CD4-positive, alpha-beta T cell (primary cell): ENCODE measurements around the gene UEVLD. TPM values are rescaled to one million over a fixed set of nuclear protein-coding genes. Genes with fewer than 3 reads are reported as not detected.

ENCODE experiments used
- ATAC-seq: fragments of 200-7000 bp; cut with Tn5 transposase; one replicate; pipeline ENCODE4 v1.10.0; 2022; ENCODE audit warnings: mild to moderate bottlenecking; ENCODE audit not compliant: poor library complexity
- CTCF ChIA-PET: fragments of 350-600 bp; sonication (Branson Sonifier 250); formaldehyde crosslinking; loops from one replicate; lab custom pipeline; 2021; ENCODE audit warnings: antibody characterized with exemption, inconsistent platforms; lab: Charles Lee
- POLR2A ChIA-PET: fragments of 350-600 bp; sonication (Branson Sonifier 250); formaldehyde crosslinking; loops from one replicate; lab custom pipeline; 2021; ENCODE audit warnings: antibody characterized with exemption, inconsistent platforms; lab: Charles Lee
- DNase-seq, 14 experiments: peaks; one replicate each; pipeline ENCODE4 v3.0.0-alpha.2; 2013 to 2020; ENCODE audit warnings: mixed read lengths in 2 of 14
- H3K27ac ChIP-seq, 2 donors: one replicate each; pipeline versions ENCODE4 v1.5.1 to v1.7.0; 2013; ENCODE audit warnings: low read length in 2 of 2, low read depth in 1 of 2, mild to moderate bottlenecking in 1 of 2
- H3K27me3 ChIP-seq, 2 experiments: 1 replicate in 1 of 2; 2 replicates in 1 of 2; pipeline versions ENCODE4 v1.6.1 to v1.7.0; 2013; ENCODE audit warnings: low read length in 2 of 2, control low read depth in 1 of 2, mild to moderate bottlenecking in 1 of 2, moderate library complexity in 1 of 2; ENCODE audit not compliant: insufficient read depth in 2 of 2, control insufficient read depth in 1 of 2
- H3K36me3 ChIP-seq: one replicate; pipeline ENCODE4 v1.6.1; 2013; ENCODE audit warnings: low read length, control low read depth; ENCODE audit not compliant: insufficient read depth
- H3K4me1 ChIP-seq: one replicate; pipeline ENCODE4 v1.6.1; 2013; ENCODE audit warnings: low read length, control low read depth; ENCODE audit not compliant: insufficient read depth
- H3K4me3 ChIP-seq: one replicate; pipeline ENCODE4 v1.5.1; 2013; ENCODE audit warnings: mild to moderate bottlenecking, low read length, moderate library complexity
- H3K9me3 ChIP-seq, 2 experiments: 1 replicate in 1 of 2; 2 replicates in 1 of 2; pipeline versions ENCODE4 v1.6.1 to v1.7.0; 2013; ENCODE audit warnings: low read length in 2 of 2, mild to moderate bottlenecking in 2 of 2, control low read depth in 1 of 2, moderate library complexity in 1 of 2; ENCODE audit not compliant: control insufficient read depth in 1 of 2, insufficient read depth in 1 of 2
- H3K27ac Mint-ChIP-seq: one replicate; pipeline ENCODE4 v1.8.0; 2020; ENCODE audit warnings: mixed read lengths
- H3K27me3 Mint-ChIP-seq: one replicate; pipeline ENCODE4 v1.8.0; 2021; ENCODE audit warnings: mixed read lengths
- H3K36me3 Mint-ChIP-seq: one replicate; pipeline ENCODE4 v1.8.0; 2021; ENCODE audit warnings: low read depth, mixed read lengths
- H3K4me1 Mint-ChIP-seq: one replicate; pipeline ENCODE4 v1.8.0; 2021; ENCODE audit warnings: low read depth, mixed read lengths
- H3K4me3 Mint-ChIP-seq: one replicate; pipeline ENCODE4 v1.8.0; 2020; ENCODE audit warnings: mild to moderate bottlenecking, mixed read lengths
- H3K9me3 Mint-ChIP-seq: one replicate; pipeline ENCODE4 v1.8.0; 2020; ENCODE audit warnings: mixed read lengths
- CTCF ChIP-seq: fragments of 200-600 bp; IDR thresholded peaks from one replicate; pipeline ENCODE4 v1.8.0; 2022; ENCODE audit warnings: antibody characterized with exemption, mild to moderate bottlenecking
- intact Hi-C, 2 experiments: fragments of 100-400 bp; cut with DNase I in 1 of 2; cut with micrococcal nuclease in 1 of 2; formaldehyde crosslinking; loops; one replicate each; pipeline versions ENCODE4 v1.15.1 to v1.9.0; 2023 to 2025; cut with DNase I, micrococcal nuclease
- total RNA-seq, 174 experiments: library from RNA in 2 of 174; stranded (reverse) in 2 of 174; gene quantifications; one replicate each; pipeline ENCODE4 v1.2.3 and lab custom pipeline; 2021 to 2026

Gene UEVLD
- total RNA-seq, 2 experiments from 2014 or later, result 1.5 to 2.9 TPM

GRCh38 chr11:18566406-18566805 is 22.1 kb downstream of the UEVLD start:
- Mint-ChIP-seq H3K9me3 (no peaks in the 10 kb centered on the region), H3K36me3 (peaks cover 19% of the 10 kb centered on the region), H3K4me3 (no peak overlapping the region), H3K27ac (no peak overlapping the region), H3K4me1 (no peaks in the 10 kb centered on the region), H3K27me3 (no peaks in the 10 kb centered on the region)
- CTCF ChIA-PET, result no interaction called here
- Histone ChIP-seq H3K9me3 (no peaks in the 10 kb centered on the region), H3K4me3 (no peak overlapping the region), H3K27ac (no peak overlapping the region), H3K27me3 (no peaks in the 10 kb centered on the region), H3K4me1 (no peaks in the 10 kb centered on the region), H3K36me3 (peaks cover 7% of the 10 kb centered on the region)
- TF ChIP-seq CTCF, result no peak
- ATAC-seq (no peak), DNase-seq (no peak)
- intact Hi-C loops, result no loop called here
- POLR2A ChIA-PET, result no interaction called here

- no peaks in the 10 kb centered on the region for H3K9me3 Mint-ChIP-seq
- no peak overlapping the region for H3K27ac Mint-ChIP-seq
- no peaks in the 10 kb centered on the region for H3K27me3 Mint-ChIP-seq
- Histone ChIP-seq H3K4me1 (no peaks in the 10 kb centered on the region), H3K4me3 (no peak overlapping the region), H3K27ac (no peak overlapping the region), H3K36me3 (peaks cover 5% of the 10 kb centered on the region), H3K9me3 (no peaks in the 10 kb centered on the region), H3K27me3 (no peaks in the 10 kb centered on the region)
- DNase-seq (no peak), ATAC-seq (no peak)
- H3K4me3 Mint-ChIP-seq, result no peak overlapping the region
- POLR2A ChIA-PET, result no interaction called here
- peaks cover 14% of the 10 kb centered on the region for H3K36me3 Mint-ChIP-seq
- no peaks in the 10 kb centered on the region for H3K4me1 Mint-ChIP-seq
- no peak for TF ChIP-seq CTCF
- CTCF ChIA-PET, result interaction anchor here (0.6 to 1.1 kb wide), 2 partner anchors 14 to 30 kb away, joined by 3 to 4 read pairs; no protein-coding TSS in a partner anchor
- intact Hi-C loops, result no loop called here
Observed at GRCh38 chr11:18564149-18564548, 24.4 kb downstream of the UEVLD start.

GRCh38 chr11:18563090-18563730 is 25.3 kb downstream of the UEVLD start:
- Mint-ChIP-seq H3K27ac (no peak overlapping the region), H3K4me3 (no peak overlapping the region), H3K27me3 (no peaks in the 10 kb centered on the region), H3K9me3 (no peaks in the 10 kb centered on the region), H3K36me3 (peaks cover 15% of the 10 kb centered on the region), H3K4me1 (no peaks in the 10 kb centered on the region)
- intact Hi-C loops, result no loop called here
- Histone ChIP-seq H3K27me3 (no peaks in the 10 kb centered on the region), H3K27ac (no peak overlapping the region), H3K4me1 (no peaks in the 10 kb centered on the region), H3K36me3 (peaks cover 6% of the 10 kb centered on the region), H3K9me3 (no peaks in the 10 kb centered on the region), H3K4me3 (no peak overlapping the region)
- no peak for DNase-seq
- no peak for TF ChIP-seq CTCF
- ATAC-seq, result no peak
- ChIA-PET CTCF (no interaction called here), POLR2A (no interaction called here)
